Endothelial cell (in vitro differentiated cells): ENCODE measurements around the gene DROSHA. TPM values are rescaled to one million over a fixed set of nuclear protein-coding genes. Genes with fewer than 3 reads are reported as not detected.
"Not testable (repeated sequence)": the region's sequence is repeated elsewhere in the genome, so short reads cannot be mapped to it uniquely, and the experiment has no call there.

Source experiments
- DNase-seq: peaks from one replicate; pipeline ENCODE4 v3.0.0; 2021; ENCODE audit warnings: low spot score
- H3K27ac Mint-ChIP-seq: one replicate; pipeline ENCODE4 v1.8.0; 2021; ENCODE audit warnings: mixed read lengths, inconsistent platforms; ENCODE audit not compliant: unreplicated experiment
- H3K27me3 Mint-ChIP-seq: one replicate; pipeline ENCODE4 v1.8.0; 2021; ENCODE audit warnings: mild to moderate bottlenecking, moderate library complexity, mixed read lengths, inconsistent platforms; ENCODE audit not compliant: unreplicated experiment
- H3K36me3 Mint-ChIP-seq: one replicate; pipeline ENCODE4 v1.8.0; 2021; ENCODE audit warnings: mild to moderate bottlenecking, low read depth, mixed read lengths, inconsistent platforms; ENCODE audit not compliant: unreplicated experiment
- H3K4me1 Mint-ChIP-seq: one replicate; pipeline ENCODE4 v1.8.0; 2021; ENCODE audit warnings: mild to moderate bottlenecking, mixed read lengths, inconsistent platforms; ENCODE audit not compliant: unreplicated experiment
- H3K4me3 Mint-ChIP-seq: one replicate; pipeline ENCODE4 v1.8.0; 2021; ENCODE audit warnings: mild to moderate bottlenecking, mixed read lengths, inconsistent platforms; ENCODE audit not compliant: unreplicated experiment
- H3K9me3 Mint-ChIP-seq: one replicate; pipeline ENCODE4 v1.8.0; 2021; ENCODE audit warnings: mixed read lengths, inconsistent platforms; ENCODE audit not compliant: unreplicated experiment
- total RNA-seq: library from RNA; stranded (reverse); fragmentation: NEBNext Ultra II Directional; extraction: Animal tissue kit (Norgen Biotek cat#: 25700); gene quantifications from one replicate; pipeline ENCODE4 v1.2.1, GENCODE V29; 2021; ENCODE audit not compliant: unreplicated experiment
- TF ChIP-seq, protein P1 (sequence below): fragments of 200-600 bp; sonication (generic); IDR thresholded peaks from one replicate; pipeline ENCODE4 v1.5.0; 2021; ENCODE audit warnings: antibody characterized with exemption; ENCODE audit not compliant: unreplicated experiment

Gene DROSHA
- total RNA-seq, 1 donor from 2014 or later, result 98.2 TPM

DNA sequence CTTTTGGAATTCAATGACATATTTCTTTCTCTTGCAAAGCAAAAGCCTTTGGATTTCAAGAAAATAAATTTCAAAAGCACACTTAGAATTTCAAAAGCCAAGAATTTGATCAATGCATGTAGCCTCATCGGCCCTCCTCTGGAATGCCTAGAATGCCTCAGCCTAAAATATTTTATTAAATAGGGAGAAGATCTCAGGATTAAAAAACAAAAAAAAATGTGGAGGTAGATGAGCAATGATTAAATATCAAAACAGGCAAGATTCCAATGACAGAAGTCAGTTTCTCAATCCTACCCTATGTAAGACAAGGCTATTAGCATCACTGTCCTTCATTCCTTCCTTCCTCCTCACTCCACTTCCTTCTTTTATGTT, 169.4 kb downstream of the DROSHA start:
- Mint-ChIP-seq H3K36me3 (peaks cover 3% of the 10 kb centered on the region), H3K27ac (no peak overlapping the region), H3K4me3 (no peak overlapping the region), H3K27me3 (peaks cover 2% of the 10 kb centered on the region), H3K4me1 (peaks cover 17% of the 10 kb centered on the region), H3K9me3 (no peaks in the 10 kb centered on the region)
- DNase-seq, result no peak
- TF ChIP-seq, protein P1, sequence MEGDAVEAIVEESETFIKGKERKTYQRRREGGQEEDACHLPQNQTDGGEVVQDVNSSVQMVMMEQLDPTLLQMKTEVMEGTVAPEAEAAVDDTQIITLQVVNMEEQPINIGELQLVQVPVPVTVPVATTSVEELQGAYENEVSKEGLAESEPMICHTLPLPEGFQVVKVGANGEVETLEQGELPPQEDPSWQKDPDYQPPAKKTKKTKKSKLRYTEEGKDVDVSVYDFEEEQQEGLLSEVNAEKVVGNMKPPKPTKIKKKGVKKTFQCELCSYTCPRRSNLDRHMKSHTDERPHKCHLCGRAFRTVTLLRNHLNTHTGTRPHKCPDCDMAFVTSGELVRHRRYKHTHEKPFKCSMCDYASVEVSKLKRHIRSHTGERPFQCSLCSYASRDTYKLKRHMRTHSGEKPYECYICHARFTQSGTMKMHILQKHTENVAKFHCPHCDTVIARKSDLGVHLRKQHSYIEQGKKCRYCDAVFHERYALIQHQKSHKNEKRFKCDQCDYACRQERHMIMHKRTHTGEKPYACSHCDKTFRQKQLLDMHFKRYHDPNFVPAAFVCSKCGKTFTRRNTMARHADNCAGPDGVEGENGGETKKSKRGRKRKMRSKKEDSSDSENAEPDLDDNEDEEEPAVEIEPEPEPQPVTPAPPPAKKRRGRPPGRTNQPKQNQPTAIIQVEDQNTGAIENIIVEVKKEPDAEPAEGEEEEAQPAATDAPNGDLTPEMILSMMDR, result no peak

DNA sequence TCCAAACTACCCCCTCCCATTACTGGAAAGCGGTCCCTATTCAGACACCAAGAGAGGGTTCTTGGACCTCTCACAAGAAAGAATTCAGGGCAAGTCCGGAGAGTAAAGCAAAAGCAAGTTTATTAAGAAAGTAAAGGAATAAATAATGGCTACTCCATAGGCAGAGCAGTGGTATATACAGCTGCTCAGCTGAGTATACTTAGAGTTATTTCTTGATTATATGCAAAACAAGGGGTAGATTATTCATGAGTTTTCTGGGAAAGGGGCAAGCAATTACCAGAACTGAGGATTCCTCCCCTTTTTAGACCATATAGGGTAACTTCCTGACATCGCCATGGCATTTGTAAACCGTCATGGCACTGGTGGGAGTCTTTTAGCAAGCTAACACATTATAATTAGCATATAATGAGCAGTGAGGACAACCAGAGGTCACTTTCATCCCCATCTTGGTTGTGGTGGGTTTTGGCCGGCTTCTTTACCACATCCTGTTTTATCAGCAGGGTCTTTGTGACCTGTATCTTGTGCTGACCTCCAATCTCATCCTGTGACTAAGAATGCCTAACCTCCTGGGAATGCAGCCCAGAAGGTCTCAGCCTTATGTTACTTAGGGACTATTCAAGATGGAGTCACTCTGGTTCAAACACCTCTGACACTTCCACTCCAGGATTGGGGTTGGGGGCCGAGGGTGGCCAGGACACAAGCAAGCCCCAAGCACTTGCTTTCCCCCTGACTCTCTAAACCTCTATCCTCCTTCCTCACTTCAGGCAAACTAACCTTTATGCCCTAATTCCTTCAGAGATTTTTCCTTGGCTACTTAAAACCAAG, 170.0 kb downstream of the DROSHA start:
- not testable (repeated sequence) for H3K36me3 Mint-ChIP-seq, H3K9me3 Mint-ChIP-seq, DNase-seq, H3K27me3 Mint-ChIP-seq, H3K27ac Mint-ChIP-seq, H3K4me3 Mint-ChIP-seq
- H3K4me1 Mint-ChIP-seq, result peaks cover 15% of the 10 kb centered on the region

- DNase-seq, result no peak
- Mint-ChIP-seq H3K27ac (no peak overlapping the region), H3K4me1 (peaks cover 15% of the 10 kb centered on the region), H3K4me3 (no peak overlapping the region), H3K27me3 (peaks cover 2% of the 10 kb centered on the region), H3K9me3 (no peaks in the 10 kb centered on the region), H3K36me3 (peaks cover 4% of the 10 kb centered on the region)
- TF ChIP-seq, protein P1, result no peak
Observed at GRCh38 chr5:31361234-31361633, 170.7 kb downstream of the DROSHA start.

- Mint-ChIP-seq H3K27ac (no peak overlapping the region), H3K9me3 (no peaks in the 10 kb centered on the region), H3K4me1 (peaks cover 15% of the 10 kb centered on the region), H3K36me3 (peaks cover 4% of the 10 kb centered on the region), H3K27me3 (peaks cover 2% of the 10 kb centered on the region), H3K4me3 (no peak overlapping the region)
- DNase-seq, result no peak
- TF ChIP-seq, protein P1, result no peak
Observed at GRCh38 chr5:31359839-31360238, 172.1 kb downstream of the DROSHA start.

GRCh38 chr5:31357038-31357437, 174.9 kb downstream of the DROSHA start:
- no peaks in the 10 kb centered on the region for H3K27me3 Mint-ChIP-seq
- TF ChIP-seq, protein P1, result no peak
- no peak overlapping the region for H3K4me3 Mint-ChIP-seq
- H3K27ac Mint-ChIP-seq, result no peak overlapping the region
- DNase-seq, result no peak
- H3K4me1 Mint-ChIP-seq, result peaks cover 30% of the 10 kb centered on the region
- H3K36me3 Mint-ChIP-seq, result peaks cover 4% of the 10 kb centered on the region
- no peaks in the 10 kb centered on the region for H3K9me3 Mint-ChIP-seq
